Measurements from ENCODE around the gene ADI1. TPM values are rescaled to one million over a fixed set of nuclear protein-coding genes. Genes with fewer than 3 reads are reported as not detected.
A peak's percentile ranks its signal among the peaks of the same experiment; 100 is the strongest.
"Not testable (repeated sequence)": the region's sequence is repeated elsewhere in the genome, so short reads cannot be mapped to it uniquely, and the experiment has no call there.

Gene ADI1
- total RNA-seq, 1 donor from 2014 or later = 42.0 TPM

DNA sequence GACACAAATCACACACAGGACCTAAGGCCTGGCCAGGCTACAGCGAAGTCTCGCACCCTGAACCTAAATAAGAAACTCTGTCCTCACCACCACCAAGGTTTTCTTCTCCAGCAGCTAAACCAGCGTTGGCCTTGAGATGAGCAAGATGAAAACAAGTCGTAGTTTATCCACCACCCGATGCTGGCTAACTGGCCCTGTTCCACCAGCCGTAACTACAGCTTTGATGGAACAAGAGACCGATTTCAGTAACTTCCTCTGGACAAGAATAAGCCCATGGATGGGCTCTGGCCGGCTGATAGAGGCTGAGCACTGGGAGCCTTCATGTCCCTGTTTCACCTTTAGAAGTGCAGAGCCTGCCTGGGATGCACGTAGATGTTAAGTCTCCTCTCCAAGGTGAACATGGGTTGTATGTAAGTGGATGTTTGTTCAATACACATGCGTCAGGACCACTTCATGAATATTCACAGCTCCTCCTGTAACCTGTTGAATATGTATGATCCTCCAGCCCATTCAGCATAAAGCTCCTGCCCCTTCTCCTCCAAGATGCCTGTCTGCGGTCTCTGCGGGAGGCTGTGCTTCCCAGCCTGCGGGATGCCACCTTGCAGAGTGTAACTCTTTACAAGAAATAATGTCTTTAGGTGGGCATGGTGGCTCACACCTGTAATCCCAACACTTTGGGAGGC lies 24.2 kb downstream of the ADI1 start:
- DNase-seq (ENCODE audit: low spot score) = no peak

- peak; percentile 69 for DNase-seq (ENCODE audit: low spot score)
Measured at GRCh38 chr2:3493615-3494007, 25.7 kb downstream of the ADI1 start.

DNA sequence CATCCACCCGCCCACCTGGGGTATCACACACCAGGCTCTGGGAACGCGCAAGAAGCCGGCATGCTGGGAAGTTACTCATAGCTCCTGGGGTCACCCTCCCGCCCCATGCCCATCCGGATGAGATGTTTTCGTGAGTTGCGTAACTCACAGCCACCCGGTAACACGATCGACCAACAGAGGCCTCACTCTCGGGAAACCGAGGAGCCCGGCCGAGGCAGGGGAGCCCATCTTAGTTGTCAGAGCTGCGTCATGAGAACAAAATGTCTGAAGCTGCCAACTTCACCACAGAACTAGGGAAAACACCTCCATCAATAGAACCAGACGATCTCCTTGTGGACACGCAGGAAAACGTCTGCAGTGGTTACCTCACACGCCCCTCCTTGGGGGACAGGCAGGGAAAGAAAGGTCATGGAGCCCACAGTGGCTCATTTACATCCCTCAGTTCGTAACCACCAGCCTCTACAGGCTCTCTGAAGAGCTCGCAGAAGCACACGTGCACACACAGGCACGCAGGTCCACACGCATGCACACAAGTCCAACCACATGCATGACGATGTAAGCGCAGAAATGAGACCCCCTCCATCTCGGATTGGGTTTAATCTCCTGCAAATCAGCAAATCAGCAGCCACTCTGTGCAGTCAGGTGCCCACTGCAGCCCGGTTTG lies 26.2 kb downstream of the ADI1 start:
- peak; percentile 62 for DNase-seq (ENCODE audit: low spot score)

DNA sequence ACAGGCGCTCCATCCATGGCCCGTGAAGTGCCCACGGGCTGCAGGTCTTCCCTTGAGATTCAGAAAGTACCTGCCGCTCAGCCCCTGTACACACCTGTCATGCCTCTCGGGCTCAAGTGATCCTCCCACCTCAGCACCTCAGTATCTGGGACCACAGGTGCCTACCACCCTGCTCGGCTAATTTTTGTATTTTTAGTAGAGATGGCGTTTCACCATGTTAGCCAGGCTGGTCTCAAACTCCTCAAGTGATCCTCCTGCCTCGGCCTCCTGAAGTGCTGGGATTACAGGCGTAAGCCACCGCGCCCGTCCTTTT lies 26.9 kb downstream of the ADI1 start:
- DNase-seq (ENCODE audit: low spot score) = not testable (repeated sequence)

- no peak for DNase-seq (ENCODE audit: low spot score)
Measured at GRCh38 chr2:3491716-3492474, 27.4 kb downstream of the ADI1 start.

DNA sequence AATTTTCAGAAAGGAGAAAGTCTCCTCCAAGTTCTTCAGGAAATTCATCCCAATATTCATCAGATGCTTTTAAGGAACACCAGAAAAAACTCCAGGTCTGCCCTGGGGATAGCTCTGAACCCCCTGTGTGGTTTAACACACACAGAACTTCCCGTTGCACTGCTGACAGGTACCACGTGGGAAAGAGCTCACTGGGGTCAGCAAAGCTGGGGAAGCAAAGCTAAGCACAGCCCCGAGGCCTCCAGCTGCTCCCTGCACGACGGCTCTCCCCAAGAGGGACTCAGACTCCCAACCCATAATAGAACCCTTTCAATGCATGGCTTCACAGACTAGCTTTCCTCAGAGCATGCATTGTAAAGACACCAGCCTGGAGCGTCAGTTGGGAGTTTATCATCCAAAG lies 28.0 kb downstream of the ADI1 start:
- DNase-seq (ENCODE audit: low spot score) = no peak

DNA sequence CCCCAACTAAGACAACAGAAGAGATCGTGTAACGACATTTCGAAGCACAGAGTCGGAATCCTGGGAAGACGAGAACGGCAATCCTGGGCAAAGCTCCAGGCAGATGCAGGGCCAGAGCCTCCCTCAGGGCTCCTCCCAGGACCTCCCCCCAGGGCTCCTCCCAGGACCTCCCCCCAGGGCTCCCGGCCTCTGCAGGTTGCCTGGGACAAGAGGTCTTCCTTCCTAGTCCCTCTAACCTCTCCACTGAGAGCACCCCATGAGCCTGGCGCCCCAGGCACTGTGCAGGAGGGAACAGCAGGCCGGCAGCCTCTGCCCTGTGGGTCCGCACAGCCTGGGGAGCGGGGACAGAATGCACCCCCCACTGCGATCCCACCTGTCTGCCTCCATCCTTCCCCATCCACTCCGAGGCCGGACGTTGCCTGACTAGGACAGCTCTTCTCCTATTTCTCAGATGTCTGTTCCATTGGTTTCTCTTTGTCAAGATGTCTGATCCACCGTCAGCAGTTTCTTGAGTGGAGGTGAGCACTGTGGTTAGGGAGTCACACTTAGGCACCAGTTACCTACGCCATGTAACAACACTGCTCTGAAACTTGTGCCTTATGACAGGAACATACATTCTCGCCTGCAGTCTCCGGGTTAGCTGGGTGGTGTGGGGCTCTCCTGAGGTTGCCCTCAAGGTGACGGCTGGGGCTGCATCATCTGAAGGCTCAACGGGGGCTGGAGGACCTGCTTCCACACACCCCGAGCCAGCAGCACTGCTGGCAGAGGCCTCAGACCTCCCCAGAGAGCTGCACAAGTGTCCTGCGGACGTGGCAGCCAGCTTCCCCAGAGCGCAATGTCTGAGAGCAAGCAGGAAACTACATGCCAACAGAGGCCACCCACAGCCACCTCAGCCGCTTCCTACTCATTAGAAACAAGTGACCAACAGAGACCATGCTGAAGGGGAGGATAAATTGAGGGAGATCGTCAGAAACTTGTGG lies 28.9 kb downstream of the ADI1 start:
- DNase-seq (ENCODE audit: low spot score) = no peak

DNA sequence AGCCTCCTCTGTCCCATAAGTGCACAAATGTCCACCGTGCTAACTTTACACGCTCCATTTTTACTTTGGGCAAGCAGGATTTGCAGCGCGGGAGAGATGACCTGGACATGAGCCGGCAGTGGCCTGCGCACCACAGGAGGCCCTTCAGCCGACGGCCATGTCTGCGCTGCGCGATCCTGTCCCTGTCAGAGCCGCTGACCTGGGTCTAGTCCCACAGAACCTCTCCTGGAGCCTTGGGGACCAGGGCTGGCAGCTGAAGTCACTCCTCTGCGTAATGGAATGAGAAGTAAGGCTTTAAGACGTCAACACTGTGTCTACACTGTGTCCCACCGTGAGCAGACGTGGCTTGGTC lies 29.6 kb downstream of the ADI1 start:
- no peak for DNase-seq (ENCODE audit: low spot score)

GRCh38 chr2:3488855-3489763 lies 30.2 kb downstream of the ADI1 start:
- no peak for DNase-seq (ENCODE audit: low spot score)

GRCh38 chr2:3488061-3488531 lies 31.2 kb downstream of the ADI1 start:
- no peak for DNase-seq (ENCODE audit: low spot score)

DNA sequence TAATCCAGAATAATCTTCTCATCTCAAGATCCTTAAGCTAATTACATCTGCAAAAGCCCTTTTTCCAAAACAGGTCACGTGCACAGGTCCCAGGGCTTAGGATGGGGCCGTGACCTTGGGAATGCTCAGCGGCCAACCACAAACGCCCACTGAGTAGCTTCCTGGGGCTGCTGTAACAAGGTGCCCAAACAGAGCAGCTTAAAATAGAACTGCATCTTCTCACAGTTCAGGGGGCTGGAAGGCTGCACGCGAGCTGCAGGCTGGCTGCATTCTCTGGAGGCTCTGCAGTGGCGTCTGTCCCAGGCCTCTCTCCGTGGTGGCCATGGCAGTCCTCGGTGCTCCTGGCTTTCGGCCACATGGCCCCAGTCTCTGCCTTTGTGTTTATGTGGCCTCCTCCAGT lies 31.9 kb downstream of the ADI1 start:
- DNase-seq (ENCODE audit: low spot score) = no peak

GRCh38 chr2:3487028-3487425 lies 32.3 kb downstream of the ADI1 start:
- no peak for DNase-seq (ENCODE audit: low spot score)

- DNase-seq (ENCODE audit: low spot score) = no peak
Measured at GRCh38 chr2:3486047-3487027, 33.0 kb downstream of the ADI1 start.

DNA sequence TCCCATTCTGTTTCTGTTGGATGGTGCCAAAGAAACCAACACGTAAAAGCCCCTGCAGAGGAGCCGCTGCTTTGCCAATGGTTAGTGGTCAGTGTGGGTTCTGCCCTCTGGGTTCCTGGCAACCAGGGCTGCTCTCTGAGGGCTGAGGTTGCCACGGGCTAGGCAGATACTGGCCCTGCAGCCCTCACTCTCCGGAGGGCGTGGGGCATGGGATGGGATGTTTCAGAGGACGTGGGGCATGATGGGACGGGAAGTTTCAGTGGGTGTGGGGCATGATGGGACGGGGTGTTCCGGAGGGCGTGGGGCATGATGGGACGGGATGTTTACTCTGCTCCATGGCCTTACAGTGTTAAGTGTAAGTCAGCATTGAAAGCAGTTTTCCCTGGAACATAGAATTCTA lies 34.2 kb downstream of the ADI1 start:
- no peak for DNase-seq (ENCODE audit: low spot score)

DNA sequence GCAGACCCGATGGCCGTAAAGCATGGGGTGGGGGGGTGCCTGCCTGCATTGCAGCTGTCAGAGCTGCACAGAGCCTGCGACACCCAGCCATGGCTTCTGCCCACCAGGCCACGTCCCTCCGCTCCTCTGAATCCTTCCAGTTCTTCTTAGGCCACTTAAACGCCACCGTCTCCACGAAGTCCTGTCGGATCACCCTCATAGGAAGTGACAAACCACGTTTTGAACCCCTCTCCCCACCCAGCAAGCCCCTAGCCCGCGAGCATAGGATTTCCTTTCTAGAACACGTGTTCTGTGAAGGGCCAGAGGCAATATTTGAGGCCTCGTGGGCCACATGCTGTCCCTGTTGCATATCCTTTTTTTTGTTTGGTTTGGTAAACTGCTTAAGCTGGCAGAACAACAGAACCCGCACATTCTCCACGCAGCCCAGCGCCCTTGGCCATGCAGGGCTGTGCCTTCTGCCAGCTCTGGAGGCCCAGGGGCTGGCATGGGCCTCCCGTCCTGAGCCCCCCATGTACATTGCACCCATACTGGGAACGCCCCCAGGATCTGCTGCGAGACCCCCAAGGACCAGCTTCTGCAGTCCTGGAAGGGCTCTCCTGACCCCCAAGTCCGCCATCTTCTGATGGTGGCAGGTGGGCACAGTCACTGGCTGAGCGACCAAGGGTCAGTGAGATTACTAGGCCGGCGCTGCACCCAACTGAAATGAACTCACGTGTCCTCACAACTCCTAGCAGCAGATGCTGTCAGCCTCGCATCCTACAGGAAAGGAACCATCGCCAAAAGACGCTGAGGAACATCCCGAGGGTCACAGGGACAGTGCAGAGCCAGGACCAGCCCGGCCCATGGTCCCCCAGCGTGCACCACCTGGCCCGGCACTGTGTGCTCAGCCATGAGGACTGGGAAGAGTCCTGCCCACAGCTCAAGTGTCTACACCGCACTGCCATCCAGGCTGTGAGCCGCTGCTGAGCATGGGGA lies 35.1 kb downstream of the ADI1 start:
- DNase-seq (ENCODE audit: low spot score) = no peak

DNA sequence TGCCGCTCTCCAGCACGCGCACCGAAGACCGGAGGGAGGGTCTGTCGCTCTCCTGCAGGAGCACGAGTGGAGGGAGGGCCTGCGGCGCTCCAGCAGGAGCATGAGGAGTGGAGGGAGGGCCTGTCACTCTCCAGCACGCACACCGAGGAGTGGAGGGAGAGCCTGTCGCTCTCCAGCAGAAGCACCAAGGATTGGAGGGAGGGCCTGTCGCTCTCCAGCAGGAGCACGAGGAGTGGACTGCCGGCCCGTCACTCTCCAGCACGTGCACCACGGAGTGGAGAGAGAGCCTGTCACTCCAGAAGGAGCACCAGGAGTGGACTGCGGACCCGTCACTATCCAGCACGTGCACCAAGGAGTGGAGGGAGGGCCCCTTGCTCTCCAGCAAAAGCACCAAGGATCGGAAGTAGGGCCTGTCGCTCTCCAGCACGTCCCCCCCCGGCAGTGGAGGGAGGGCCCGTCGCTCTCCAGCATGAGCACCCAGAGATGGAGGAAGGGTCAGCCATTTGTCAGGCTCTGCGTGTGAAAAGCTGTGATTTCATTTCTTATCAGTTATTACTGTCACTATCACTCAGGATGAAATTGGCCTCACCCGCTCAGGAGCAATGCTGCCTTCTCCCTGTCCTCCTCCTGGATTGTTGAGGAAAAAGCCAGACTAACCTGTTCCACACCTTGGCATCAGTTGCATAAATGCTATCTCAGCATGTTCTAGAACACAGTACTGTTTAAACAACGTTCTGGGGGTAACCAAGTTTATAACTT lies 35.9 kb downstream of the ADI1 start:
- peak; percentile 75 for DNase-seq (ENCODE audit: low spot score)

GRCh38 chr2:3482363-3482821 lies 36.9 kb downstream of the ADI1 start:
- DNase-seq (ENCODE audit: low spot score) = no peak

All from ureter (tissue), 1 donor.